OCI-M2 (cell line): ENCODE results near the gene SBDS.

Source experiments
- DNase-seq: peaks from one replicate; lab custom pipeline; 2025; ENCODE audit not compliant: unreplicated experiment; lab: John Stamatoyannopoulos, UW

Gene SBDS

GRCh38 chr7:66948480-66949109 is 46.8 kb downstream of the SBDS start:
- DNase-seq, result no peak

GRCh38 chr7:66946545-66946944 is 48.8 kb downstream of the SBDS start:
- DNase-seq, result no peak

GRCh38 chr7:66939325-66939724 is 56.1 kb downstream of the SBDS start:
- DNase-seq, result no peak

GRCh38 chr7:66937940-66938339 is 57.4 kb downstream of the SBDS start:
- no peak for DNase-seq
